GM18517 (cell line): Measurements from ENCODE around the gene GRAPL.
A peak's percentile ranks its signal among the peaks of the same experiment; 100 is the strongest.
"Not testable (repeated sequence)": the region's sequence is repeated elsewhere in the genome, so short reads cannot be mapped to it uniquely, and the experiment has no call there.

Experiments
- ATAC-seq: cut with Tn5 transposase; IDR thresholded peaks from one replicate; pipeline ENCODE4 v1.9.1; 2021; ENCODE audit warnings: mild to moderate bottlenecking, moderate library complexity; ENCODE audit not compliant: unreplicated experiment

The GRAPL gene

DNA sequence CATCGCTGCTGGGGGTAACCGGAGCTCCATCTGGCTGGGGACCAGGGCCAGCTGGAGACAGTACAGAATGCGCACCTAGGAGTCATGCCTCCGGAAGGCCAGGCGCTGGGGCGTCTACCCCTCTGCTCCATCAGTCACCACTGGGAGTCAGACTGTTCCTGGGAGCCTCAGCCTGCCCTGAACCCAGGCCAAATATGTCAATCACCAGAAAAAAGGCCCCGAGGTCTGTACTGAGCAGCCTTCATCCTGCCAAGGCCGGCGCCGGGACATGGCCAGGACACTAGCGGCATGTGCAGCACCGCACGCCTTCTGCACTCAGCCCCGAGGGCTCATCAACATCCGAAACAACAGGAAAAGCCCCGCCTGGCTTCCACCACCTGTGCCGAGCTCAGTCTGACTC, 8.7 kb downstream of the GRAPL start:
- ATAC-seq = not testable (repeated sequence)

DNA sequence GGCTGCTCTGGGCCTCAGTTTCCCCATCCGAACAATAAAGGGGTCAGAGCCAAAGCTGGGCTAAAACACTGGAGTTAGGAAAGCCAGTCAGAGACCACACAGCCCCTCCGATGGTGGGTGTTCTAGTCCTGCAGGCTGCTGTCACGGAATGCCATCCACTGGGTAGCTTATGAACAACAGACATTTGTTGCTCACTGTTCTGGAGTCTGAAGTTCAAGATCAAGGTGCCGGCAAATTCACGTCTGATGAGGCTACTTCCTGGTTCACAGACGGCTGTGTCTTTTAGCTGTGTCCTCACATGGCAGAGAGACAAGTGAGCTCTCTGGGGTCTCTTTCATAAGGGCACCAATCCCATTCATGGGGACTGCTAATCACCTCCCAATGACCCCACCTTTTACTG, 9.2 kb downstream of the GRAPL start:
- not testable (repeated sequence) for ATAC-seq

DNA sequence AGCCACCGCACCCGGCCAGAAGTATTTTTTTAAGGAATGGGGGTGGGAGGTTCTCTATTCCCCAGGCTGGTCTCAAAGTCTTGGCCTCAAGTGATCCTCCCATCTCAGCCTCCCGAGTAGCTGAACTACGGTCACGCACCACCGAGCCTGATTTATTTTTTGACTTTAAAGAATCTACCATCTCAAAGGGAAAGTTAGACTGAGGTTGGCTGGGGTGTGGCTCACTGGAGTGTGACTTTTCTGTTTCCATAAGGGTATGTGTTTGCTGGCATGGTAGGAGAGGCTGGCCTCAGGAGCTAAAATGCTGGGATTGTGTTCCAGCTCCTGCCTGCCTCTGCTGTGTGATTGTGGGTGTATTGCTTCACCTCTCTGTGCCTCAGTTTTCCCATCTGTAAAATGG, 10.6 kb downstream of the GRAPL start:
- ATAC-seq = peak; percentile 48

DNA sequence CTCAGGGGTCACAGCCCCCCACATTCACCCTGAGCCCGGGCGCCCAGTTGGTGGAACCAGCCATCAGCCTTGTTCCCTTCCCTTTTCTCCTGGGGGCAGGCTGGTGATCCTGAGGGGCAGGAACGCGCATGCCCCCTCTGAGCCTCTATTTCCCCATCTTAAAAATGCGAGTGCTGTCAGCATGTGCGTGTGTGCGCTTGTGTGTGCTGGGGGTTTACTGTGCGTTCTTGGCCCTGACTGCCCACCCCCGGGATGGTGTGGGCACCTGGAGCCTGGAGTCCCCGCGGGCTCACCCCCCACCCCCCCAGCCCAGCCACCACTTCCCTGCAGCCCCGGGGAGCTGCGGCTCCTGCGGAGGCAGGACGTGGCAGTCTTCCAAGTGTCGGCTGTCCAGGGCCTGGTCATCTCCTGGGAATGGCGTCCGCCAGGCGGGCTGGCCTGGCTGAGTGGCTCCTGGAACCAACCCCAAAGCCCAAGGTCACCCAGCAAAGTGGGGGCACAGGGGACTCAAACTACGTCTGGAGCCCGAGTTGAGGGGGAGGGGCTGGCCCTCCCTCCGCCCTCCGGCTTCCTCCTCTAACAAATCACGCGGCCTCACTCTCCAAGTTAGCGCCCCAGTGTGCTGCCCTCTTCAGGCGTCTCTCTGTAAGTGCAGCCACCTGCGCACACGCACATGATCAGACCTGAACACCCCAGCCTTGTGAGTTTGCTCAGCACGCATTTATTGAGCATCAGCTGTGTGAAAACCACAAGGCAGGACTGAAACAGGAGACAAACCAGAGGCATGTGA, 14.2 kb downstream of the GRAPL start:
- peak; percentile 40 for ATAC-seq

DNA sequence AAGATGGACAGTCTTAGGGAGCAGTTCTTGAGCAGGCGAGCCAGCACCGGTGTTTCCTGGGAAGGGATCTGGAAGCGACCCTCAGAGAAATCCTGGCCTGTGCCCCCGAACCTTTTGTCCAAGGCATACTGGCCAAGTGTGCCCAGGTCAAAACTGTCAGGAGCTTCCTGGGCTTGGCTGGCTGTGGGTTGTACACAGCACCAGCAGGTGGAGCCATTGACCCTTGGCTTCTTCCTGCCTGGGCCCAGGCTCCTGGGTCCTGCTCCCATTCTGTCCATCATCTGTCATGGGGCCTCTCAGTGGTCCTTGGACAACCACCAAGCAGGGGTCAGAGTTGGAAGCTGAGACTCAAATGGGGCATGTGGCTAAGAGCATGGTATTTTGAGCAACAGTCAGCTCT, 15.0 kb downstream of the GRAPL start:
- not testable (repeated sequence) for ATAC-seq

DNA sequence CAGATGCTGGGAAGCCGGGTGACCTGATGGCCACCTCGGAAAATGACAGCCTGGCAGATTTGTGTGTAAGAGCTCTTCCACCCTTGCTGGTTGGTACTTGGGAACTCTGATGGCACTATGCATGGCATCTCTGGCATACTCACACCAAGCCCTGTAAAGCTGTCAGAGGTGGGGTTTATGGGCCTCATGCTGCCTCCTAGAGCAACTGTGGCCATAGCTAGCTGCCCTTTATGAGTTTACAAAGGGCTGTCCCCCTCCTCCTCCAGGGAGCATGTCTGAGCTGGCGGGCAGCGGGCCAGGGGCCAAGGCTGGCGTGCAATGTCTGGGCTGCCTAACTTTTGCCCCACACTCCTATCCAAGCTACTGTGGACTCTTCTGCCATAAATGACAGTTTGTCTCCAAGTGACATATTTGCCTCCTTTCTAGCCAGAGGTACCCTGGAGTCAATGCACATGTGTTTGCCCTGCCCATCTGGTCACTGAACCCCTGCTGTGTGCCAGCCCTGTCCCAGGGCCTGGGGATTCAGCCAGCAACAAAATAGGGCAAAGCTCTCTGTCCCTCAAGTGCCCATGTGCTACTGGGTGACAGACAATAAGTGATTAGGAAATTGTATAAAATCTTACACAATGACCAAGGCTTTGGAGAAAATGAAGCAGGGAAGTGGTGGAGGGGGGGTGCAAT, 15.8 kb downstream of the GRAPL start:
- not testable (repeated sequence) for ATAC-seq

DNA sequence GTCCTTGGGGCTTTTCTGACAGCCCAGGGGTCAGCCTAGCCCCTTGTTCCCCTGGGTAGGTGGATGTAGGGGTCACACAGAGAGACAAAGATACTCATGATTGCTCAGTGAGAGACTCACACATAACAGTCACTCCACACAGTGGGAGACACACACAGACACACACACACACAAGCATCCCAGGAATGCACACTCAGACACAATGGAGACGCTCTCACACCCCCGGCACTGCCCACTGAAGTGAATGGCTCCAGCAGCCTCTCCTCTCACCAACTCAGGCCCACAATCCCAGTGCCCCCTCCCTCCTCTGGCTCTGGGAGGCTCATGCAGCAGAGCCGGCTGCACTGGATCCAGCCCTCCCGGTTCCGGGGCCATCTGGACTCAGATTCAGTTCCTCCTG, 17.0 kb downstream of the GRAPL start:
- not testable (repeated sequence) for ATAC-seq

DNA sequence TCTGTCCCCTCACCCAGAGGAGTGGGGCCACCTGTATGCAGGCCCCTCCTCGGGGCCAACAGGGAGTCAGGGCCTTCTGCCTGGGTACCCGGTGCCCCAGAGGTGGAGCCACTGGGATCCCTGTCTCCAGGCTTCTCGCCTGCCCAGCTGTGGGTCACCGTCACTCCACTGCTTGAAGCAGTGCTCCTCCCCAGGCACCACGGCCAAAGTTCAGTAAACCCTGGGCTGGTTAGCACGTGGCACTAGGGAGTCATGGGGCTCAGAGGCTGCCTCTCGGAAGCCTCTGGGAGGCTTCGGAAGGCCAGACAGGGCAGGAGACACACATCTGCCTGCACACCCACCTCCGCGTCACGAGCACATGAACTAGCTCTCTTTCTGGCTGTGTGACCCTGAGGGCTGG, 18.1 kb downstream of the GRAPL start:
- not testable (repeated sequence) for ATAC-seq

DNA sequence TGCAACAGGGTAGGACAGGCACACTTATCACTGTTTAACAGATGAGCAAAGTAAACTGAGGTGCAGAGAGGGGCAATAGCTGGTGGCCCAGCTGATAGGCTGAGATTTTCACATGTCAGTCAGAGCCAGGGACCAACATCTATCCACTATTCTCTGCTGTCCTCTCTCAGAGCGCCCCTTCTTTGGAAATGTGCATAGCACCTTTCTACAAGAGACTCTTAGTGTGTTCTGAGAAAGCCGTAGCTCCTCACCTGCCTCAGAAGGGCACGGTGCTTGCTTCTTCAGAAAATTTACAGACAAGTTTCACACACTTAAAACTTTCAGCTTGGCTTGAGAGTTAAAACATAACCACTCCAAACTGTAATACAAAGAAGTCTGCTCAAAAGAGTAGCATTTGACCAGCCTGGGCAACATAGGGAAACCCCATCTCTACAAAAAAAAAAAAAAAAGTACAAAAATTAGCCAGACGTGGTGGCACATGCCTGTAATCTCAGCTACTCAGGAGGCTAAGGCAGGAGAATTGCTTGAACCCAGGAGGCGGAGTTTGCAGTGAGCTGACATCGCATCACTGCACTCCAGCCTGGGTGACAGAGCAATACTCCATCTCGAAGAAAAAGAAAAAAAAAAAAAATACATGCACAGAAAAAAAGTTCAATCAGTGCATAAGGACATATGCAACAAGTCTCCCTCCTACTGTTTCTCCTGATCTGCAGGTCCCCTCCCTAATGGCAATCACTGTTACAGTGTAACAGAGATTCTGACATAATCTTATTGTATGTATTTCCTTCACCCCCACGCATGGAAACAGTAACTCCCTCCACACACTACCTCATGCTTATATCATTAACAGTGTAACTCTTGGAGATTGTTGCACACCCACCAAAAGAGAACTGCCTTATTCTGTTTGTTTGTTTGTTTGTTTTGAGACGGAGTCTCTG, 23.6 kb downstream of the GRAPL start:
- not testable (repeated sequence) for ATAC-seq

DNA sequence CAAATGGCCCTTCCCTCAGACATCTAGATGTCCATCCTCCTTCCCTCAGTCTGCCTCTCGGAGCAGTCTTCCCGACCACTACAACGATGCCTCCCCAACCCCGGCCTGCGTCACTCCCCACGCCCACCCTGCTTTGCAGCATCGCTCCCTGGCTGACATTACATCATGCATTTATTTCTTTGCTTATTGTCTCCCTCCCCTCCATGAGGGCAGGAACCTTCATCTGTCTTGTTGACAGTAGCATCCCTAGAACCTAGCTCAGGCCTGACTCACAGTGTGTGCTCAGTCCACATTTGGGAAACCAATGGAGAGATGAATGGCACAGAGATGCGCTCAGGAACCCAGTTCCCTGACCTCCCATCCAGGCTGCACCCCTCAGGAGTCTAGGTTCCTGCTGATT, 30.2 kb downstream of the GRAPL start:
- not testable (repeated sequence) for ATAC-seq

DNA sequence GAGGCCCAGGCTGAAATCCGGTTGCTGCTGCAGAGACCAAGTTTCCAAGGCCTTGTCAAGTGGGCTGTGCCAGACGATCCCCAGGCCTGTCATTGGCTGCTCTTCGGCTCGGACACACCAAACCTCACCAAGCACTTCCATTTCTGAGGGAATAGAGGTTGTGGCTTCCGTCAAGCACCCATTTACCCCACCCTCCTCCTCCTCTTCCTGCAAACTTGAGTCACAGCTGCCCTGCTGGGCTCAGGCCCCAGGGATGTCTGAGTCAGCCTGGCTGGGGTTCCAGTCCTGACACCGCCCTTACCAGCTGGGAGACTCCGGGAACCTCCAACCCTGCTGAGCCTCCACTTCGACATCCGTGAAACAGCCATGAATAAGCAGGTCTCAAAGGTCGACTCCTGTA, 31.1 kb downstream of the GRAPL start:
- not testable (repeated sequence) for ATAC-seq

DNA sequence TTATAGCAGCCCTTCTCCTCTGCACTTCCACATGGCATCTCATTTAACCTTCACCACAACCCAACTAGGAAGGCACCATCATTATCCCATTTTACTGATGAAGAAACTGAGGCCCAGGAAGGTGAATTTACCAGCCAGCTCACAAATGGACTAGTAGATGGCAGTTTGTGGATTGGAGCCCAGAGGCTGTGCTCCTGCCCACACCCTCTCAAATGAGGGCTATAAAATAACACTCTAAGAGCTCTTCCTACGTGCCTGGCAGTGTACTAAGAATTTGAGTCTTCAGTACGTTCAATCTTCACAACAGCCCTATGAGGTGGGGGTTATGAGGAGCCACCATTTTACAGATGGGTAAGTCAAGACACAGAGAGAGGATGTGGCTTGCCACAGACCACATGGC, 31.5 kb downstream of the GRAPL start:
- not testable (repeated sequence) for ATAC-seq

DNA sequence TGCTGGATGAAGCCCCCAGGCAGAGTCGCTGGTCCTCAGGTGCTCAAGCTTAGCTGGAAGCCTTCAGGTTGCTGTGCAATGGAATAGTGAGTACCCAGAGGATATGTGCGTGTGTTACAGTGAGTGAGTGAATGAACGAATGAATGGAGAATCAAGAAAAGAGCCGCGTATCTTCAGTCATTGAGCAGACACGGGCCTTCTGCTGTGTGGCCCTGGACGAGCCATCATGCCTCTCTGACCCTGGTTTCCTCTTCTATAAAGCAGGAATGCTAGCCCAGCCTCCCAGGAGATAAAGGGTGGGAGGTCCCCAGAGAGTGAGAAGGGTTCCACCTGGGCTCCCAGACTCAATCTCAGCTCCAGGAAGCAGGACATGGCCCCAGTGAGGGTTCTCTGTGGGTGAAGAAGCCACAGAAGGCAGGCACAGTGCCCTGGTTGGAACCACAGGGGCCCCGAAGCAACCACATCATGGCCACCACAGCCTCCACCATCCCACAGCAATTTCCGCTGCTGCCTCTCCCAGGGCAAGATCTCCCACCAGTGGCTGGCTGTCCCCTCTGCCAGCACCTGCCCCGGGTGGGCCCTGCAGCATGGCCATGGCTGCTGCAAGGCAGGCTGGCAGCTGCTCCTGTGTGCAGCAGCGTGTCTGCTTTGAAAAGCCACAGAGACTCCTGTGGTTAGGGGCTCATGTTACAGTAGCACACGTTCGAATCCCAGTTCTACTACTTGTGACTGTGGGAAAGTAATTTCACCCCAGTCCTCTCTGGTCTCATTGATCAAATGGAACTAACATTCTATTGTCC, 34.1 kb downstream of the GRAPL start:
- ATAC-seq = not testable (repeated sequence)

DNA sequence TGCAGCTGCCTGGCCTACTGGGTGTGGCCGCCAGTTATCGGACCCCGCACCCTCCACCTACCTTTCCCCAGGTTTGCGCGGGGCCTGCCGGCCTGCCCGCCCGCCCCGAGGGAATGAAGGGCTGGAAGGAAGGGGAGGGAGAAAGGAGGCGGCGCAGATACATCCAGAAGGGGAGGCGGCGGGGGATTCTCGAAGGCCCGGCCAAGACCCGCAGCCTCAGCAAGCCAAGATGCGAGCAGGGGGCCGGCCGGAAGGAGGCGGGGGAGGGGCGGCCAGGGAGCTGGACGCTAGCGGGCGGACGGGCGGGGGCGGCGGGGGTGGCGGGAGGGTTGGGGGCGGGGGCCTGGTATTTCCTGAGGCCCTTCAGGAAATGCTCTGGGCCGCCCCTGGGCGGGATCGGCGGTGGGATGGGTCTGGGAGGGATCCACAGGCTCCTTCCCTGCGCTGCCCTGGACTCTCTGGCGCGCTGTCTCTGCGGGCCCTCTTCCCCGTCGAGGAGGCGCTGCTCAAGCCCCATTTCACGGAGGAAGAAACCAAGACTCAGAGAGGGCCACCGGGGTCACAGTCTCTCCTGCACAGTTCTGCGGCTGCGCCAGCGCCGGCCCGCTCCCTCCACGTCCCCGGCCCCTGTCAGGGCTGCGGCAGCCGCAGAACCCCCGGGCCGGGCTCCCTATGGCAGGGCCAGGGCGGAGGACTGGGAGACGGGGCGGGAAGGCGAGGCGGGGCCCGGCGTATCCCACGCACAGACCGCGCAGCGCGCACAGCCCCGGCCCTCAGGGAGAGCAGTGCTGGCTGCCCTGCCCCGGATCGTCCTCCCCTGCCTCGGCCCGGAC, 35.2 kb downstream of the GRAPL start:
- ATAC-seq = not testable (repeated sequence)

DNA sequence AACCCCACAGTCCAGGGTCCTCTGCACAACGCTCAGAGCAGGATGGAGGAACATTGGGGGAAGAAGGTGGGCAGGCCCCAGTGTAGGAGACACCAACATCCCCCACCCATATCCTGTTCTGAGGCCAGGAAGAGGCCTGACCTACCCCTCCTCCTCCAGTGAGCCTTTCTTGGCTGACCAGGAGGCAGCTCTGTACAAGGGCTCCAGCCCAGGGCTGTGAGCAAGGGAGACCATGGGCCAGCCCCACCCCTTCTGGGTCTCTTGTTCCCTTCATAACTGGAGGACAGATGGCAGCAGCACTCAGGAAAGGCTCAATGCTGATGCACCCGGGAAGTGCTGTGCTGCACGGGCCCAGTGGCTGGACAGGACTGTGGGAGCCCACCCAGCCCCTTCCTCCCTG, 47.0 kb downstream of the GRAPL start:
- ATAC-seq = not testable (repeated sequence)

DNA sequence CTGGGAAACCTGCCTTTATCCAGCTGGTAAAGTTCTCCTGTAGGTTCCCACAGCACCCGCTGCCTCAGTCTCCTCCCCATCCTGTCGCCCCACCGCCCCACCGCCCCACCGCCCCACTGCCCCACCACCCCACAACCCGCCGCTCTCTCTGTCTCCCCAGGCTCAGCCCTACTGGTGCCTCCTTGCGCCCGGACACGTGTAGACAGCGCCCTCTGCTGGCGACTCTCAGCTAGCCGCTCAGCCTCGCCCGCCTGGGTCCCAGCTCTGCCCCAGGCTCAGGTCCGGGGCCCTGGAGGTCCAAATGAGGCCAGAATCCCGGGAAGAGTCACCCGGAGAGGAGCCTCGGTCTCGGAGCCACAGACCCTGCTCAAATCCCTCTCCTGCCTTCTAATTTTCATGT, 48.0 kb downstream of the GRAPL start:
- peak; percentile 73 for ATAC-seq

DNA sequence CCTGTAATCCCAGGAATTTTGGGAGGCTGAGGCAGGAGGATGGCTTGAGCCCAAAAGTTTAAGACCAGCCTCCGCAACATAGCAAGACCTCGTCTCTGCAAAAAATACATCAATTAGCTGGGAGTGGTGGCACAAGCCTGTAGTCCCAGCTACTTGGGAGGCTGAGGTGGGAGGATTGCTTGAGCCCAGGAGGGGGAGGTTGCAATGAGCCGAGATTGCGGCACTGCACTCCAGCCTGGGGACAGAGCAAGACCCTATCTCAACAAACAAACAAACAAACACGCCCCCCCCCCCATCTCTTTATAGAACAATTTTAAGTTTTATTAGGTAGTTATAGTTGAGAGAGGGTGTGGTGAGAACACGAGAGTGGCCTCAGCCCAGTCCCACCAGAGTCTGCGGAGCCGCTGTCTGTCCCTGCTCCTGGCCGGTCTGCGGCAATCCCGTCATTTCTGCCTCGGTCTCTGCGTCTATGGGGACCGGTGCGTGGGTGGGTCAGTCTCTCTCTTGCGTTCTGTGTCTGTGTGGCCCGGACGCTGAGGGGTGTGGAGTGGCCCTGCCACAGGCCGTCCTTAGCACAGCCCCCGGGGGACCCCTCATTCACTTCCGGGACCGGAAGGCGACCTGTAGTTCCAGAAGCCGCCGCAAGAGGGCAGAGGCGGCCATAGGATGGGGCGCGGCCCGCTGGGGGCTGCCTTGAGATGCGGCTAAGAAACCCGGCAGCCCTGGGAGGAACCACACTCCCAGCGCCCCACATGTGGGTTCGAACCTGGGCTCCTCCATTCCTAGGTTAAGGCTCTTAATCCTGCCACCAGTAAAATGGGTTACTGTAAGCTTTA, 53.9 kb downstream of the GRAPL start:
- peak; percentile 89 for ATAC-seq
